K562 (cell line): ENCODE results near the gene CCL27. TPM values are rescaled to one million over a fixed set of nuclear protein-coding genes. Genes with fewer than 3 reads are reported as not detected.

Experiments used
- ATAC-seq: fragments of 200-7000 bp; cut with Tn5 transposase; 3 replicates; pipeline ENCODE4 v1.9.1; 2020; ENCODE audit warnings: moderate library complexity
- BruUV-seq: library from RNA; stranded (reverse); fragments of 400-500 nt; replicated peaks from 2 replicates; lab custom pipeline; 2021; lab: Mats Ljungman, UMichigan
- CTCF ChIA-PET: fragments of 300-600 bp; formaldehyde crosslinking; extraction: SDS; loops from one replicate; lab custom pipeline; 2021; ENCODE audit warnings: low intra/inter-chr PET ratio; lab: Yijun Ruan, JAX
- POLR2A ChIA-PET: fragments of 300-600, 350-650 bp; sonication (Branson Sonifier 250); formaldehyde crosslinking; extraction: SDS; loops from one replicate; lab custom pipeline; 2021; ENCODE audit warnings: antibody characterized with exemption, inconsistent platforms; lab: Yijun Ruan, JAX
- DNase-seq, 4 experiments: peaks; one replicate each; pipeline versions ENCODE4 v3.0.0 to v3.0.0-alpha.2; 2011 to 2018; ENCODE audit warnings: low spot score in 3 of 4, mixed read lengths in 3 of 4; ENCODE audit errors: extremely low read depth in 1 of 4
- FAIRE-seq: peaks from 2 replicates; lab custom pipeline; 2011; peaks lifted over from hg19 to GRCh38; lab: Jason Lieb, UNC
- H2AFZ ChIP-seq: 2 replicates; pipeline ENCODE4 v1.6.0; 2011; ENCODE audit warnings: low read depth, low read length, control low read depth, inconsistent platforms
- H3K27ac ChIP-seq: fragments of 200-600 bp; 3 replicates; pipeline ENCODE4 v1.8.0; 2011; ENCODE audit warnings: low read depth, mild to moderate bottlenecking, control low read depth, inconsistent platforms, low read length, moderate library complexity, mixed read lengths; ENCODE audit errors: extremely low read depth
- H3K27me3 ChIP-seq, 2 experiments: fragments of 300-600 bp in 1 of 2; 2 replicates in 1 of 2; 3 replicates in 1 of 2; pipeline versions ENCODE4 v1.6.0 to v1.8.0; 2011; ENCODE audit warnings: inconsistent platforms in 2 of 2, low read length in 2 of 2, mild to moderate bottlenecking in 1 of 2, mixed read lengths in 1 of 2, moderate library complexity in 1 of 2; ENCODE audit not compliant: control insufficient read depth in 2 of 2, insufficient read depth in 2 of 2
- H3K36me3 ChIP-seq: fragments of 300-600 bp; 3 replicates; pipeline ENCODE4 v1.8.0; 2011; ENCODE audit warnings: mild to moderate bottlenecking, low read length, inconsistent platforms; ENCODE audit not compliant: control insufficient read depth, insufficient read depth
- H3K4me1 ChIP-seq, 2 experiments: fragments of 200-600 bp in 1 of 2; replicated peaks in 1 of 2; 2 replicates in 1 of 2; 3 replicates in 1 of 2; pipeline versions ENCODE4 v1.5.1 to v1.8.0; 2011; ENCODE audit warnings: inconsistent platforms in 2 of 2, low read length in 2 of 2, mild to moderate bottlenecking in 1 of 2, mixed read lengths in 1 of 2, moderate library complexity in 1 of 2; ENCODE audit not compliant: control insufficient read depth in 2 of 2, insufficient read depth in 2 of 2
- H3K4me2 ChIP-seq: 2 replicates; pipeline ENCODE4 v1.6.1; 2011; ENCODE audit warnings: low read length, control low read depth, inconsistent platforms, mixed read lengths; ENCODE audit not compliant: insufficient read depth
- H3K4me3 ChIP-seq: fragments of 200-600 bp; sonication (generic), shearing (Covaris generic); 2 replicates; pipeline ENCODE4 v1.5.1; 2016; ENCODE audit warnings: control low read depth, inconsistent platforms
- H3K79me2 ChIP-seq: fragments of 200-600 bp; 3 replicates; pipeline ENCODE4 v1.8.0; 2011; ENCODE audit warnings: low read length, inconsistent platforms; ENCODE audit not compliant: control insufficient read depth, insufficient read depth
- H3K9ac ChIP-seq, 2 experiments: 2 replicates each; pipeline versions ENCODE4 v1.6.0 to v1.6.1; 2011; ENCODE audit warnings: low read depth in 2 of 2, low read length in 2 of 2, control low read depth in 1 of 2, inconsistent platforms in 1 of 2, mild to moderate bottlenecking in 1 of 2, mixed read lengths in 1 of 2; ENCODE audit not compliant: insufficient read depth in 1 of 2
- H3K9me1 ChIP-seq: one replicate; pipeline ENCODE4 v1.6.0; 2011; ENCODE audit warnings: inconsistent platforms, mild to moderate bottlenecking, low read length, moderate library complexity; ENCODE audit not compliant: control insufficient read depth, insufficient read depth
- H3K9me3 ChIP-seq: replicated peaks from 2 replicates; pipeline ENCODE4 v1.5.1; 2011; ENCODE audit warnings: low read depth, low read length, inconsistent platforms; ENCODE audit not compliant: control insufficient read depth, insufficient read depth
- H4K20me1 ChIP-seq: replicated peaks from 2 replicates; pipeline ENCODE4 v1.6.1; 2011; ENCODE audit warnings: low read length, inconsistent platforms, mixed read lengths; ENCODE audit not compliant: control insufficient read depth, insufficient read depth
- HDAC6 ChIP-seq: IDR thresholded peaks from 2 replicates; pipeline ENCODE4 v1.6.1; 2012; ENCODE audit warnings: low read depth, mild to moderate bottlenecking, control low read depth, inconsistent platforms, low read length, moderate library complexity
- HNRNPUL1 ChIP-seq: fragments of 200-400 bp; formaldehyde crosslinking; IDR thresholded peaks from 2 replicates; pipeline ENCODE4 v1.6.1; 2017; ENCODE audit warnings: low read length
- JUND ChIP-seq, 2 experiments: IDR thresholded peaks; 2 replicates in 1 of 2; 3 replicates in 1 of 2; pipeline ENCODE4 v1.6.1; 2011; ENCODE audit warnings: borderline replicate concordance in 2 of 2, low read depth in 2 of 2, low read length in 2 of 2, improper control_type of control experiment in 1 of 2, missing biosample characterization in 1 of 2, missing genetic modification characterization in 1 of 2, missing genetic modification reagents in 1 of 2
- MITF ChIP-seq: IDR thresholded peaks from 2 replicates; pipeline ENCODE4 v1.6.1; 2014; ENCODE audit warnings: antibody characterized with exemption
- MLX ChIP-seq, 2 experiments: fragments of 450-650 bp in 1 of 2; sonication (generic) in 1 of 2; formaldehyde crosslinking; conservative IDR thresholded peaks; 2 replicates each; pipeline versions ENCODE4 v1.4.0 to v1.8.1; 2020 to 2022; ENCODE audit warnings: mild to moderate bottlenecking in 1 of 2, missing genetic modification reagents in 1 of 2
- NCOA2 ChIP-seq, 2 experiments: fragments of 450-650 bp; IDR thresholded peaks; 2 replicates each; pipeline ENCODE4 v1.6.1; 2018; ENCODE audit warnings: mild to moderate bottlenecking in 2 of 2, moderate library complexity in 1 of 2; ENCODE audit not compliant: partially characterized antibody in 2 of 2
- PATZ1 ChIP-seq: fragments of 250-450 bp; sonication (Bioruptor Pico); IDR thresholded peaks from 2 replicates; pipeline ENCODE4 v1.5.0; 2020; ENCODE audit warnings: mild to moderate bottlenecking, borderline replicate concordance
- PKNOX1 ChIP-seq: fragments of 450-650 bp; IDR thresholded peaks from 2 replicates; pipeline ENCODE4 v1.6.1; 2016
- RAD51 ChIP-seq: fragments of 450-650 bp; IDR thresholded peaks from 2 replicates; pipeline ENCODE4 v1.7.1; 2016; ENCODE audit warnings: low read depth, mild to moderate bottlenecking, borderline replicate concordance
- SRSF7 ChIP-seq: fragments of 200-400 bp; formaldehyde crosslinking; optimal IDR thresholded peaks from 2 replicates; pipeline ENCODE3; 2017; ENCODE audit warnings: mild to moderate bottlenecking, low read depth, low read length
- USF1 ChIP-seq: sonication (generic); formaldehyde crosslinking; IDR thresholded peaks from 2 replicates; pipeline ENCODE4 v1.9.0; 2022; ENCODE audit warnings: mild to moderate bottlenecking, missing genetic modification reagents
- YBX1 ChIP-seq: fragments of 450-650 bp; IDR thresholded peaks from 2 replicates; pipeline ENCODE4 v1.7.1; 2016; ENCODE audit warnings: mild to moderate bottlenecking
- WGBS: fragments of 100-300 bp; shearing (Covaris generic); methylation state at CpG from one replicate; pipeline ENCODE4 v1.1.6; 2016; ENCODE audit warnings: low coverage, mixed read lengths; ENCODE audit not compliant: insufficient coverage; ENCODE audit errors: missing lambda C conversion rate; 5-methylcytosine and 5-hydroxymethylcytosine counted together
- in situ Hi-C: fragments of 300-500 bp; cut with MboI; formaldehyde crosslinking; loops from 4 replicates; pipeline ENCODE4 v1.15.0; 2018; ENCODE audit warnings: inconsistent platforms, mixed read lengths
- intact Hi-C: fragments of 100-400 bp; cut with micrococcal nuclease; formaldehyde crosslinking; loops from 2 replicates; pipeline ENCODE4 v1.14.2; 2022
- polyA plus RNA-seq, 8 experiments: library from polyadenylated mRNA; depleted of rRNA in 4 of 8; stranded (reverse) in 5 of 8; unstranded in 3 of 8; fragments of >200 nt; fragmentation: Nextera tagmentation in 2 of 8; fragmentation: Illumina TruSeq in 1 of 8; extraction: Ambion mirVana in 2 of 8; extraction: Trizol in 1 of 8; gene quantifications; 2 replicates each; pipeline versions ENCODE4 v1.2.1 to v1.2.3, GENCODE V29; 2011 to 2014; ENCODE audit warnings: inconsistent platforms in 1 of 8, missing spikeins in 1 of 8
- total RNA-seq, 7 experiments: library from RNA; depleted of rRNA in 6 of 7; stranded (reverse); fragments of >200 nt in 6 of 7; fragmentation: Illumina TruSeq in 2 of 7; extraction: Trizol in 2 of 7; gene quantifications; 2 replicates each; pipeline versions ENCODE4 v1.2.1 to v1.2.3, GENCODE V29; 2011 to 2021; ENCODE audit warnings: low replicate concordance in 1 of 7

The CCL27 gene
- total and polyA plus RNA-seq, 9 of the 15 experiments (the other 6 are each of a cell fraction or from before 2014, with no cell fraction given) = 0.10 to 0.53 (median 0.27) TPM; not detected in 5

- 3% methylated on average over 3 of the region's 10 CpGs for WGBS
- no peaks in the 10 kb centered on the region for H3K27me3 ChIP-seq
- peak overlapping the region; percentile 92 for H3K4me2 ChIP-seq
- intact Hi-C loops (no loop called here), in situ Hi-C loops (no loop called here)
- peak overlapping the region; percentile 80 to 90 for H3K9ac ChIP-seq
- H3K36me3 ChIP-seq = peaks cover 27% of the 10 kb centered on the region; the same call in 2 of the 3 replicates
- no peaks in the 10 kb centered on the region for H3K9me3 ChIP-seq
- peak in 2 of 4 experiments; percentile 35 to 60 for DNase-seq
- ChIA-PET POLR2A (interaction anchor here (0.6 to 1.2 kb wide), 4 partner anchors 12 to 41 kb away, joined by 3 to 4 read pairs (median 3); no protein-coding TSS in a partner anchor), CTCF (interaction anchor here (1.0 to 1.2 kb wide), 2 partner anchors 17 to 54 kb away, joined by 3 read pairs; no protein-coding TSS in a partner anchor)
- peak; percentile 26; the same call in 2 of the 3 replicates for ATAC-seq
- peaks cover 29 to 39% of the 10 kb centered on the region in 2 experiments for H3K4me1 ChIP-seq
- no TSS peak for BruUV-seq
- FAIRE-seq = peak; percentile 6
- peak overlapping the region; percentile 84 for H3K4me3 ChIP-seq
- peak overlapping the region; percentile 97 for H2AFZ ChIP-seq
- peaks cover 21% of the 10 kb centered on the region for H3K79me2 ChIP-seq
- H4K20me1 ChIP-seq = no peaks in the 10 kb centered on the region
- peaks cover 7% of the 10 kb centered on the region for H3K9me1 ChIP-seq
- H3K27ac ChIP-seq = peak overlapping the region; percentile 75; the same call in 2 of the 3 replicates
- TF ChIP-seq YBX1 (no peak), MITF (peak; percentile 63; the same call in 1 of the 2 replicates), USF1 (CRISPR knock-in tag) (peak; percentile 60), HNRNPUL1 (no peak), PKNOX1 (peak; percentile 79), NCOA2 (IDR thresholded peaks at IDR 0.05; ENCODE audit: partially characterized antibody in 2 of 2) (no peak), MLX (CRISPR knock-in tag; conservative IDR thresholded peaks at IDR 0.05) (no peak), RAD51 (peak; percentile 27; the same call in 1 of the 2 replicates), JUND (IDR thresholded peaks at IDR 0.05; ENCODE audit: borderline replicate concordance, low read depth, low read length) (no peak), JUND (tag; IDR thresholded peaks at IDR 0.05; ENCODE audit: borderline replicate concordance, low read depth, low read length) (0 out of 3 replicates have a peak, but pooled peaks have one; percentile 10), SRSF7 (no peak), PATZ1 (no peak), HDAC6 (no peak)
Observed at GRCh38 chr9:34647651-34648050, 14.8 kb downstream of the CCL27 start.
